Endothelial cell of umbilical vein (primary cell): ENCODE data around the gene CFAP43. TPM values are rescaled to one million over a fixed set of nuclear protein-coding genes. Genes with fewer than 3 reads are reported as not detected.
A peak's percentile ranks its signal among the peaks of the same experiment; 100 is the strongest.

ENCODE experiments used
- BruUV-seq: library from RNA; stranded (reverse); fragments of 400-500 nt; replicated peaks from 2 replicates; lab custom pipeline; 2021; lab: Mats Ljungman, UMichigan
- CTCF ChIA-PET: fragments of 300-600, 350-600 bp; sonication (Branson Sonifier 250); formaldehyde crosslinking; loops from one replicate; lab custom pipeline; 2021; ENCODE audit warnings: antibody characterized with exemption, inconsistent platforms; lab: Charles Lee
- POLR2A ChIA-PET: fragments of 300-600, 350-600 bp; sonication (Branson Sonifier 250); formaldehyde crosslinking; loops from one replicate; lab custom pipeline; 2021; ENCODE audit warnings: antibody characterized with exemption, inconsistent platforms; lab: Charles Lee
- DNase-seq: peaks from one replicate; pipeline ENCODE4 v3.0.0-alpha.2; 2011; ENCODE audit warnings: low read depth, low spot score
- FAIRE-seq: peaks from 2 replicates; lab custom pipeline; 2011; peaks lifted over from hg19 to GRCh38; lab: Jason Lieb, UNC
- H2AFZ ChIP-seq: 2 replicates; pipeline ENCODE4 v1.6.0; 2012; ENCODE audit warnings: low read depth, low read length, control low read depth, inconsistent platforms
- H3K27ac ChIP-seq: 2 replicates; pipeline ENCODE4 v1.5.1; 2011; ENCODE audit warnings: low read depth, mild to moderate bottlenecking, control low read depth, low read length, moderate library complexity; ENCODE audit not compliant: insufficient read depth
- H3K27me3 ChIP-seq, 2 experiments: 2 replicates each; pipeline versions ENCODE4 v1.6.0 to v1.6.1; 2011; ENCODE audit warnings: low read length in 2 of 2, mixed read lengths in 1 of 2; ENCODE audit not compliant: control insufficient read depth in 2 of 2, insufficient read depth in 2 of 2
- H3K36me3 ChIP-seq, 2 experiments: 2 replicates in 1 of 2; 3 replicates in 1 of 2; pipeline ENCODE4 v1.5.1; 2011; ENCODE audit warnings: low read length in 2 of 2, mild to moderate bottlenecking in 1 of 2, moderate library complexity in 1 of 2; ENCODE audit not compliant: control insufficient read depth in 2 of 2, insufficient read depth in 2 of 2; ENCODE audit errors: extremely low read depth in 1 of 2
- H3K4me1 ChIP-seq: 3 replicates; pipeline ENCODE4 v1.5.1; 2011; ENCODE audit warnings: mild to moderate bottlenecking, low read length; ENCODE audit not compliant: control insufficient read depth, insufficient read depth; ENCODE audit errors: extremely low read depth
- H3K4me2 ChIP-seq: 2 replicates; pipeline ENCODE4 v1.6.1; 2011; ENCODE audit warnings: low read length, control low read depth, mixed read lengths; ENCODE audit not compliant: insufficient read depth
- H3K4me3 ChIP-seq, 3 experiments: fragments of 200-600 bp in 1 of 3; sonication (generic), shearing (Covaris generic) in 1 of 3; replicated peaks in 1 of 3; 2 replicates each; pipeline ENCODE4 v1.5.1; 2011 to 2016; ENCODE audit warnings: control low read depth in 3 of 3, low read length in 3 of 3, mild to moderate bottlenecking in 2 of 3, inconsistent platforms in 1 of 3, low read depth in 1 of 3, moderate library complexity in 1 of 3; ENCODE audit not compliant: insufficient read depth in 1 of 3
- H3K79me2 ChIP-seq: 2 replicates; pipeline ENCODE4 v1.6.0; 2012; ENCODE audit warnings: low read length, inconsistent platforms; ENCODE audit not compliant: control insufficient read depth, insufficient read depth
- H3K9ac ChIP-seq: replicated peaks from 2 replicates; pipeline ENCODE3; 2011; ENCODE audit warnings: low read length, control low read depth; ENCODE audit not compliant: insufficient read depth; ENCODE audit errors: extremely low read depth
- H3K9me1 ChIP-seq: replicated peaks from 3 replicates; pipeline ENCODE4 v1.6.0; 2011; ENCODE audit warnings: mild to moderate bottlenecking, low read length; ENCODE audit not compliant: control insufficient read depth, insufficient read depth; ENCODE audit errors: extremely low read depth
- H3K9me3 ChIP-seq: replicated peaks from 2 replicates; pipeline ENCODE4 v1.5.1; 2012; ENCODE audit warnings: low read length, inconsistent platforms; ENCODE audit not compliant: control insufficient read depth, insufficient read depth
- H4K20me1 ChIP-seq: replicated peaks from 2 replicates; pipeline ENCODE3; 2011; ENCODE audit warnings: mild to moderate bottlenecking, low read length; ENCODE audit not compliant: control insufficient read depth, insufficient read depth; ENCODE audit errors: extremely low read depth
- EZH2 ChIP-seq: IDR thresholded peaks from 2 replicates; pipeline ENCODE4 v1.6.1; 2012; ENCODE audit warnings: borderline replicate concordance, low read depth, mild to moderate bottlenecking, moderate library complexity, low read length, inconsistent platforms; ENCODE audit not compliant: severe bottlenecking
- FOS ChIP-seq: IDR thresholded peaks from 2 replicates; pipeline ENCODE4 v1.6.1; 2011; ENCODE audit warnings: mild to moderate bottlenecking, low read length, moderate library complexity, borderline replicate concordance; ENCODE audit not compliant: insufficient read depth
- GATA2 ChIP-seq: IDR thresholded peaks from 2 replicates; pipeline ENCODE4 v1.7.0; 2011; ENCODE audit warnings: low read depth, mild to moderate bottlenecking, moderate library complexity, mixed read lengths, low read length; ENCODE audit not compliant: insufficient read length, insufficient read depth
- JUN ChIP-seq: IDR thresholded peaks from 2 replicates; pipeline ENCODE4 v1.6.1; 2011; ENCODE audit warnings: borderline replicate concordance, low read depth; ENCODE audit not compliant: insufficient read length, insufficient read depth
- MYC ChIP-seq: IDR thresholded peaks from one replicate; pipeline ENCODE4 v1.6.1; 2011; ENCODE audit warnings: mild to moderate bottlenecking, low read depth, low read length
- POLR2A ChIP-seq: IDR thresholded peaks from 2 replicates; pipeline ENCODE4 v1.6.1; 2012; ENCODE audit warnings: low read depth, mild to moderate bottlenecking, control low read depth, low read length
- POLR2AphosphoS5 ChIP-seq: IDR thresholded peaks from 2 replicates; pipeline ENCODE4 v1.6.1; 2012; ENCODE audit warnings: low read depth, mild to moderate bottlenecking, control low read depth, low read length, moderate library complexity; ENCODE audit not compliant: insufficient read depth
- dilution Hi-C: fragments of 300-500 bp; cut with MboI; formaldehyde crosslinking; loops from one replicate; pipeline ENCODE4 v1.15.0; 2019; ENCODE audit warnings: low sequenced_read_pairs; ENCODE audit not compliant: extremely low pct_ligation_motif_present
- intact Hi-C: fragments of 100-400 bp; cut with micrococcal nuclease; formaldehyde crosslinking; loops from one replicate; pipeline ENCODE4 v1.10.0; 2022
- polyA plus RNA-seq, 4 experiments: library from polyadenylated mRNA; depleted of rRNA in 3 of 4; stranded (reverse) in 3 of 4; unstranded in 1 of 4; fragments of >200 nt; gene quantifications; 2 replicates each; pipeline versions ENCODE4 v1.2.1 to v1.2.3, GENCODE V29; 2011 to 2012; ENCODE audit warnings: missing spikeins in 1 of 4
- total RNA-seq: library from RNA; stranded (reverse); gene quantifications from 2 replicates; pipeline ENCODE4 v1.2.3, GENCODE V29; 2021
- TF ChIP-seq, protein P1 (sequence below): IDR thresholded peaks from 2 replicates; pipeline ENCODE4 v1.6.1; 2011; ENCODE audit not compliant: insufficient read depth, insufficient read length
- TF ChIP-seq, protein P2 (sequence below), 2 donors: IDR thresholded peaks; 1 replicate in 1 of 2; 2 replicates in 1 of 2; pipeline ENCODE4 v1.5.1; 2011; ENCODE audit warnings: low read length in 2 of 2, mild to moderate bottlenecking in 2 of 2, moderate library complexity in 2 of 2, control low read depth in 1 of 2, inconsistent platforms in 1 of 2, low read depth in 1 of 2; ENCODE audit not compliant: insufficient read depth in 1 of 2; ENCODE audit errors: extremely low read depth in 1 of 2

CFAP43 gene
- total and polyA plus RNA-seq, 2 donors (not counting 3 experiments of a cell fraction or from before 2014, with no cell fraction given): 0.04 TPM; not detected in 1

DNA sequence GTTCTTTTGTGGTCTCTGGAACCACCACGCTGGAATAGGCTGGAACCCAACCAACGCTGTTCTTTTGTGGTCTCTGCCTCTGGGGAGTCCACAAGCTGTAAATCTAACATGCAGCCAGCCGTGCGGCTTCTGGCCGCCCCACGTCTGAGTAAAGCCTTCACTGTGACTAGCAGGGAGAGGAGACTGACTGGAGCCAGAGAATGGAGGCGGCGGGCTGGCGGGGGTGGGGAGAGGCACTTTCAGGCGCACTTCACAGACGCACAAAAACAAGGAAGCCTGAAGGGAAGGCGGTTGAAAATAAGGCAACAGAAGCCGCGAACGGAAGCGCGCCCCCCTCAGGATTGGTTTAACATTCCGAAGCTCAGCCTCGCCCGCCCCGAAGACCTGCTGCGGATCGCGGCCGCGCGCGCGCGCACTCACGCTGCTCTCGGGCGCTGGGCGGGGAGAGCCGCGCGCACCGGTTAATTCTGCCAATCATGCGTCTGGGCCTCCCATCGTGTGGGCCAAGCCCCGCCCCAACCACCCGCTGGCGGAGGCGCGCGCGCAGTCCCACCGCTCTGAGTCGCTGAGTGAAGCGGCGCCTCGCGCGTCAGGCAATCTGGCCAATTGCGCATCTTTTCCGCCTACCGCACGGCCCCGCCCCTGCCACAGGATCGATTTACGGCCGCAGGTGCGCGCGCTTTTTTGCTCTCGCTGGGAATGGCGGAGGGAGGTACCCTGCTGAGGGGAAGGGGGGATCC is 110.5 kb downstream of the CFAP43 start, which contains the start of gene SFR1:
SFR1 (plus strand) TSS at position 687 of the 740 bp plus-strand sequence; CDS start at position 700, 13 bp downstream.
- DNase-seq (peak; percentile 100), FAIRE-seq (peak; percentile 92)
- Histone ChIP-seq H3K27ac (peak within 1 kb of the TSS; percentile 97), H3K27me3 (no peaks in the 10 kb centered on the region), H3K4me3 (peak within 1 kb of the TSS; percentile 81 to 91 (median 89)), H3K9me3 (no peaks in the 10 kb centered on the region), H3K4me1 (peaks cover 27% of the 10 kb centered on the region), H3K9ac (peak within 1 kb of the TSS; percentile 99), H4K20me1 (no peaks in the 10 kb centered on the region), H3K36me3 (no peaks in the 10 kb centered on the region), H3K79me2 (no peaks in the 10 kb centered on the region), H2AFZ (peak within 1 kb of the TSS; percentile 87), H3K4me2 (peak within 1 kb of the TSS; percentile 87), H3K9me1 (no peaks in the 10 kb centered on the region)
- intact Hi-C loops: loop anchor here (1.0 to 5.0 kb wide), 10 partner anchors 45 to 364 kb away; partner anchors contain the start of genes SLK and STN1
- BruUV-seq: no TSS peak
- TF ChIP-seq, protein P1, sequence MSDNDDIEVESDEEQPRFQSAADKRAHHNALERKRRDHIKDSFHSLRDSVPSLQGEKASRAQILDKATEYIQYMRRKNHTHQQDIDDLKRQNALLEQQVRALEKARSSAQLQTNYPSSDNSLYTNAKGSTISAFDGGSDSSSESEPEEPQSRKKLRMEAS: peak; percentile 0
- TF ChIP-seq MYC (no peak), EZH2 (no peak), GATA2 (no peak), POLR2AphosphoS5 (peak; percentile 81), JUN (no peak), POLR2A (peak; percentile 77), FOS (no peak)
- TF ChIP-seq, protein P2, sequence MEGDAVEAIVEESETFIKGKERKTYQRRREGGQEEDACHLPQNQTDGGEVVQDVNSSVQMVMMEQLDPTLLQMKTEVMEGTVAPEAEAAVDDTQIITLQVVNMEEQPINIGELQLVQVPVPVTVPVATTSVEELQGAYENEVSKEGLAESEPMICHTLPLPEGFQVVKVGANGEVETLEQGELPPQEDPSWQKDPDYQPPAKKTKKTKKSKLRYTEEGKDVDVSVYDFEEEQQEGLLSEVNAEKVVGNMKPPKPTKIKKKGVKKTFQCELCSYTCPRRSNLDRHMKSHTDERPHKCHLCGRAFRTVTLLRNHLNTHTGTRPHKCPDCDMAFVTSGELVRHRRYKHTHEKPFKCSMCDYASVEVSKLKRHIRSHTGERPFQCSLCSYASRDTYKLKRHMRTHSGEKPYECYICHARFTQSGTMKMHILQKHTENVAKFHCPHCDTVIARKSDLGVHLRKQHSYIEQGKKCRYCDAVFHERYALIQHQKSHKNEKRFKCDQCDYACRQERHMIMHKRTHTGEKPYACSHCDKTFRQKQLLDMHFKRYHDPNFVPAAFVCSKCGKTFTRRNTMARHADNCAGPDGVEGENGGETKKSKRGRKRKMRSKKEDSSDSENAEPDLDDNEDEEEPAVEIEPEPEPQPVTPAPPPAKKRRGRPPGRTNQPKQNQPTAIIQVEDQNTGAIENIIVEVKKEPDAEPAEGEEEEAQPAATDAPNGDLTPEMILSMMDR (IDR thresholded peaks at IDR 0.05; ENCODE audit: extremely low read depth in 1 of 2, insufficient read depth in 1 of 2, low read depth in 1 of 2, low read length in 2 of 2): peak; percentile 64 to 76
- CTCF ChIA-PET: interaction anchor here (0.6 to 4.9 kb wide), 45 partner anchors 8 to 409 kb away, joined by 3 to 87 read pairs (median 4); partner anchors contain the start of genes CFAP58 and GSTO1
- dilution Hi-C loops: no loop called here
- POLR2A ChIA-PET: interaction anchor here (0.7 to 0.9 kb wide), 2 partner anchors 67 to 205 kb away, joined by 3 to 4 read pairs; no protein-coding TSS in a partner anchor
